Neuron (in vitro differentiated cells): Measurements from ENCODE around the gene KHDRBS2.
"Not testable (repeated sequence)": the region's sequence is repeated elsewhere in the genome, so short reads cannot be mapped to it uniquely, and the experiment has no call there.

Experiments
- H2AFZ ChIP-seq: one replicate; pipeline ENCODE4 v1.6.1; 2013; ENCODE audit warnings: low read depth, mild to moderate bottlenecking, inconsistent platforms, low read length, moderate library complexity
- H3K27me3 ChIP-seq: one replicate; pipeline ENCODE4 v1.6.1; 2013; ENCODE audit warnings: low read length; ENCODE audit not compliant: insufficient read depth
- H3K36me3 ChIP-seq: one replicate; pipeline ENCODE4 v1.6.1; 2013; ENCODE audit warnings: low read length; ENCODE audit not compliant: insufficient read depth
- H3K4me1 ChIP-seq: one replicate; pipeline ENCODE4 v1.6.1; 2013; ENCODE audit warnings: low read length; ENCODE audit not compliant: insufficient read depth
- H3K4me3 ChIP-seq: 2 replicates; pipeline ENCODE4 v1.5.1; 2013; ENCODE audit warnings: mild to moderate bottlenecking, low read length, moderate library complexity
- H3K9me3 ChIP-seq: one replicate; pipeline ENCODE4 v1.6.1; 2013; ENCODE audit warnings: low read length

The KHDRBS2 gene

DNA sequence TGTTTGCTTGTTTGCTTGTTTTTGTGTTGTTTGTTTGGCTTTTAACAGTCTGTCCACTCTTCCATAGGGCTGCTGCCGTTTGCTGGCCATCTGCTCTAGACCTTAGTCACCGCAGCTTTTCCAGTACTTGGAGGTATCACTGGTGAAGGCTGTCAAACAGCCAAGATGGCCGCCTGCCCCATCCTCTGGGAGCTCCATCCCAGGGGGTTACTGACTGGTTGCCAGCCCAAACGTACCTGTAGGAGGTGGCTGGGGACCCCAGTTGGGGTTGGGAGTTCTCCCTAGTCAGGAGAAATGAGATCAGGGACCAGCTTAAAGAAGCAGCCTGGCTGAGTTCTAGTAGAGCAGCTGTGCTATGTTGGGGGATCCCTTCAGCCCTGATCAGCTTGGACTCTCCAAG is 418.4 kb downstream of the KHDRBS2 start:
- no peak overlapping the region for H3K4me3 ChIP-seq
- H3K4me1 ChIP-seq, result no peaks in the 10 kb centered on the region
- no peaks in the 10 kb centered on the region for H3K36me3 ChIP-seq
- H3K9me3 ChIP-seq, result no peaks in the 10 kb centered on the region
- no peaks in the 10 kb centered on the region for H3K27me3 ChIP-seq
- H2AFZ ChIP-seq, result no peak overlapping the region

DNA sequence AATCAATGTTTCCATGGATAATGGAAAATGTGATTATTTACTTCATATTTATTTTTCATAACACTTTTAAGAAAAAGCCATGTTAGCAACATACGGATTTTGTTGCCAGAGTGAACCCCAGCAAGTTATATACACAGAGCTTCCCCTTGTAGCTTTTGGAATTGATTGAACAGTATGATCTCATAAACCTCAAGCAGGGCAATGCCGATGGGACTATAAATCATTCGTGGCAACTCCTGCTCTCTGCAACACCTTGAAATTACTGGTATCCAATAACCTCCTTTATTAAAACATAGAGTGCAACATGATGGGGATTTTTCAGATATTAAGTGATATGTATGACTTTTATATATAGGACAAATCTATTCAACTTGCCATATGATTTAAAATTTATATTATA is 428.5 kb downstream of the KHDRBS2 start:
- H3K4me3 ChIP-seq, result no peak overlapping the region
- H3K4me1 ChIP-seq, result no peaks in the 10 kb centered on the region
- no peaks in the 10 kb centered on the region for H3K9me3 ChIP-seq
- H2AFZ ChIP-seq, result no peak overlapping the region
- no peaks in the 10 kb centered on the region for H3K36me3 ChIP-seq
- H3K27me3 ChIP-seq, result no peaks in the 10 kb centered on the region

DNA sequence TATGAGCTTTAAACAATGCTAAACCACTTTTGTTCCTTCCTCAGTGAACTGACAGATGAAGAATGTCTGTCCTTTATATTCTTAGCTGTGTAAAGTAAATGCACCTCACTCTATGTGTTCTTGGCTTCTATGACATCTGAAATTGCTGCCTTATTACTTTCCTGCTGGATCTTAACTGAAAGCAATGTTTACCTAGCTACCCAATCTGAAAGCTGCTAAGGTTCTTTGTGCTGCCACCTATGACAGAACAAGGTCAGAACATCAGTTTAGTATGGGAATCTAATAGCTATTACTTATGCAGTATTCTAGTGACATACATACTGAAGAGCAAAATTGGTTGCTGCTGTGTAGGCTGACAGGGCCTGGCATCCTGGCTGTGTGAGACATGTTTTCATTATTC is 444.1 kb downstream of the KHDRBS2 start:
- H3K36me3 ChIP-seq, result no peaks in the 10 kb centered on the region
- H3K4me3 ChIP-seq, result no peak overlapping the region

DNA sequence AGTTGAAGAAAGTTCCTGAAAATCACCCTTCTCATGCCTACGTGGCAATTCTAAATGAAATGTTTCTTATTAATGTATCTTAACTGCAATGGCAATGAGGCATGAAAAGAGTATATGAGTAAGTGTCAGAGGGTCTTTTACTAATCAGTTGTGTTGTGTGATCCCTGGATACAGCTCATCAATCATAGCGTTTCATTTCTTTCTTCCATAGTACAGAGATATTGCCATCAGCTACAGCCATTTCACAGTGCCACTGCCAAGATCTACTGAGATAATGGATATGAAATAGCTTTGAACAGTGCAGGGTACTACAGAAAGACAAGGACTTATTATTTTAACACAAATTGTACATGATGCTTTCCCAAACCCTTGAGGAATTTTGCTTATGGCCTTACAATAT is 450.8 kb downstream of the KHDRBS2 start:
- no peaks in the 10 kb centered on the region for H3K9me3 ChIP-seq
- H3K4me1 ChIP-seq, result no peaks in the 10 kb centered on the region

More for the DNA sequence above, 444.1 kb downstream of the KHDRBS2 start:
- H3K9me3 ChIP-seq, result no peaks in the 10 kb centered on the region
- no peaks in the 10 kb centered on the region for H3K4me1 ChIP-seq
- no peak overlapping the region for H2AFZ ChIP-seq
- no peaks in the 10 kb centered on the region for H3K27me3 ChIP-seq

DNA sequence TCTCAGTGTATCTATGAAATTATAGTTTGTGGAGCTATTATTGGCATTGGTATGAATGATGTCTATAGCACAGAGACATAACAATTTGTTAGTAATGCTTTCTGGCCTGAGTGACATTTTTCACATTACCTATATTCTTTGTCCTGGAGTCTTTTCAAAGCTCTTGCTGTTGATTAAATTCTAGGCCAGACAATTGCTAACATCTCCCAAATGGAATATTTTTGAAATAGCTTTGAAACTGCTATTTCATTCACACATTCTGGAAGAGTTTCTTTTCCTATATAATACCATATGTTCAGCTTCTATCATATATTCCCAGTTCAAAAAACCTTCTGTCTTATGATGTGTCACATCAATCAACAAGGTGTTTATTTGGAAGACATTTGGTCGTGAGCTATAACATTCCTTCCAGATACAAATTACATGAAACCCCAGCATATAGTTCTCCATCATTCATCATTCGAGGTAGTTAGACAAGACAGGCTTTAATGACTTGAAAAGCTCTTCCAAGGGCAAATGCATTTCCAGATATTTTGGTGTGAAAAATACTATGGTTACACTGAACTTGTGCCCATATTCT is 452.8 kb downstream of the KHDRBS2 start:
- Histone ChIP-seq H3K36me3 (no peaks in the 10 kb centered on the region), H2AFZ (no peak overlapping the region), H3K27me3 (no peaks in the 10 kb centered on the region), H3K4me3 (no peak overlapping the region), H3K9me3 (no peaks in the 10 kb centered on the region), H3K4me1 (no peaks in the 10 kb centered on the region)

More for the DNA sequence above, 450.8 kb downstream of the KHDRBS2 start:
- no peak overlapping the region for H3K4me3 ChIP-seq
- H3K27me3 ChIP-seq, result no peaks in the 10 kb centered on the region
- H2AFZ ChIP-seq, result no peak overlapping the region
- no peaks in the 10 kb centered on the region for H3K36me3 ChIP-seq

DNA sequence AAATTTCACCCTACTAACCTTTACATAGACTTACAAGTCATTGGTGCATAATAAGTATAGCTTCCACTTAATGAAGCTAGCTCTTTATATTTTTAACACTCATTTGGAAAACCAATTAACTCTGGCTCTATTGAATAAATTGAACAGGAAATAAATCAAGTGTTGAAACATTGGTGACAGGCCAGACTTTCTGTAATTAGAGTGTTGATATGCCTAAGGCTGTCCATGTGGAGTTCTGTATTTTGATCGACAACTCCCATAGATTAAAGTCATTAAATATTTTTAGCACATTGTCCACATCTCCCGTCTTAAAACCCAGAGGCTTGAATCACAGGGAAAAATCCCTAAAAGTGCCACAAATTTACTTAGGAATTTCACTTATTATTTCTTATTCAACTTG is 468.3 kb downstream of the KHDRBS2 start:
- no peak overlapping the region for H3K4me3 ChIP-seq
- H3K27me3 ChIP-seq, result no peaks in the 10 kb centered on the region
- H3K36me3 ChIP-seq, result no peaks in the 10 kb centered on the region
- H2AFZ ChIP-seq, result no peak overlapping the region
- H3K4me1 ChIP-seq, result no peaks in the 10 kb centered on the region
- no peaks in the 10 kb centered on the region for H3K9me3 ChIP-seq

DNA sequence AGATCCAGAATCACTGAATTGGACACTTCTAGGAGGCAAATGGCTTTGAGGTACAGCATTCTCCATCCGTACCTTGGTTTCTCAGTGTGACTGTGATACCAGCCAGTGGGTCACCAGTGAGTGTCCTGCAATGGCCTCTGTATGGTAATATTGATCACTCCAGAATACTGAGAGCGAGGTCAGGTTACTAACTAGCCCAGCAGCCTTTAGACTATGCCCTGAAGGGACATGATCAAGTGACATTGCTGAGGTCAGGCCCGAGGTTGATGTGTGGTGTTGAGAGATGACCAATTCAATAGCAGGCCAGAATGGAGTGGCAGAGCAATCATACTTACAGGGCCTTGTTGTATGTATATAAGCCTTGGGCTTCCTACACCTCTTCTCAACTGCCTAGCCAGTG is 476.0 kb downstream of the KHDRBS2 start:
- H3K4me1 ChIP-seq, result no peaks in the 10 kb centered on the region
- H3K4me3 ChIP-seq, result no peak overlapping the region
- peaks cover 5% of the 10 kb centered on the region for H3K9me3 ChIP-seq
- H3K27me3 ChIP-seq, result no peaks in the 10 kb centered on the region
- H2AFZ ChIP-seq, result no peak overlapping the region
- no peaks in the 10 kb centered on the region for H3K36me3 ChIP-seq

DNA sequence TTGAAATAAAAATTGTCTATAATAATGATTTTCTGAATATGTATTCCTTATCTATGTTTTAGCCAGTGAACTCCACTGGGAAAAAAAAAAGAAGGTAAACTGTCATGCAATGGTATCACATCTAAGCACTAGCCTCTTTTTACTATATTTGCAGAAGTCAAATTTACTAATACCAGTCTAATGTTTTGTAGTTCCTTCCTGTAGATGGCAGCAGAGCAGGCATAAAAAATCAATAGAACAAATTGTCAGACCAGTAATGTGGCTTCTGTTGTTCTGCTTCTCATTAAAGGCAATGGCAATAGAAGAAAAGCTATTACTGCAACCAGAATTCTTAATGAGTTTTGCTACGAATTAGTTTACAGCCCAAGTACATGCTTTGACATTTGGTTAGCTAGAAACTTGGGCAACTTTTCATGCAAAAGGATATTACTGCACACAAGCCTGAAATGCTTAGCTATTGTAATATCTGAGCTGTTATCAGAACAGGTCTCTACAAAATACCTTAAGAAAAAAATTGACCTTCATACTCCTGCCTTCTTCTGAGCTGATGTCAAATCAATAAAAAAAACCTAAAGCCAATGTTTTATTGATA is 476.9 kb downstream of the KHDRBS2 start:
- no peak overlapping the region for H2AFZ ChIP-seq

DNA sequence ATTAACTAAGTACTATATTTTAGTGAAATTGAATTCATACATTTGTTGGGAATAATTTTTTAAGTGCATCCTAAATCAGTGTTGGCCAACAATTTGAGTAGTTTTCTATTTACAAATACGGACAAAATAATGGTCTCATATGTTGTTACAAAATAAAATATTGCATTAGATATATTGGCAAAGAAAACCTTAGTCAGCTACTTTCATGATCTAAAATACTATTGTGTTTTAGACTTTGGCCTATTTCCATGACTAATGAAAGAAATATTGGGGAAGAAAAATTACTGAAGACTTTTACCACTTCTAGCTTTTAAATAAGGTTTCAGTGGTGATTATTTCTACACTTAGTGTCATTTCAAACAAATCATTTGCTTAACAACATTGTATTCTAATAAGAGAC is 498.0 kb downstream of the KHDRBS2 start:
- H2AFZ ChIP-seq, result no peak overlapping the region
- no peak overlapping the region for H3K4me3 ChIP-seq
- no peaks in the 10 kb centered on the region for H3K4me1 ChIP-seq
- no peaks in the 10 kb centered on the region for H3K9me3 ChIP-seq
- H3K36me3 ChIP-seq, result no peaks in the 10 kb centered on the region
- no peaks in the 10 kb centered on the region for H3K27me3 ChIP-seq

More for the DNA sequence above, 476.9 kb downstream of the KHDRBS2 start:
- Histone ChIP-seq H3K36me3 (no peaks in the 10 kb centered on the region), H3K4me3 (no peak overlapping the region), H3K4me1 (no peaks in the 10 kb centered on the region), H3K9me3 (peaks cover 9% of the 10 kb centered on the region), H3K27me3 (no peaks in the 10 kb centered on the region)

DNA sequence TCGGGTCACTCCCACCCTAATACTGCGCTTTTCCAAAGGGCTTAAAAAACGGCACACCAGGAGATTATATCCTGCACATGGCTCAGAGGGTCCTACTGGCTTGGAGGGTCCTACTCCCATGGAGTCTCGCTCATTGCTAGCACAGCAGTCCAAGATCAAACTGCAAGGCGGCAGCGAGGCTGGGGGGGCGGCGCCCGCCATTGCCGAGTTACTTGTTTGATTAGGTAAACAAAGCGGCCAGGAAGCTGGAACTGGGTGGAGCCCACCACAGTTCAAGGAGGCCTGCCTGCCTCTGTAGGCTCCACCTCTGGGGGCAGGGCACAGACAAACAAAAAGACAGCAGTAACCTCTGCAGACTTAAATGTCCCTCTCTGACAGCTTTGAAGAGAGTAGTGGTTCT is 516.6 kb downstream of the KHDRBS2 start:
- H3K4me3 ChIP-seq, H2AFZ ChIP-seq, H3K27me3 ChIP-seq, H3K36me3 ChIP-seq, H3K9me3 ChIP-seq, H3K4me1 ChIP-seq: not testable (repeated sequence)

DNA sequence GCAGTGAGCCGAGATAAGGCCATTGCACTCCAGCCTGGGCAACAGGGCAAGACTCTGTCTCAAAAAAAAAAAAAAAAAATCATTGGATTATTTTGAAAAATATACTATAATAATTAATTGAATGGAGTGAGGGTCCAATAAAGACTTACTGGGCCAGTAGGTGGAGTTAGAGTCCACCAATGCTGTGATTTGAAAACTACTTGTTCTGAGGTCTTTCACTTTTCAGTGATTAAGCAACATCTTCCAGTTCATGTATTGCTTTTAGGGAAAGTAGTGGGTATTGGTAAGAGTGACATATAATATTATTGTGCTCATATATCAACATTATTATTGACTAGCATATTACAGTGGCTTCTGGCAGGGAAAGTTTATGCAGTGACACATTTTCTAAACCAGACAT is 530.3 kb downstream of the KHDRBS2 start:
- no peak overlapping the region for H2AFZ ChIP-seq
- H3K9me3 ChIP-seq, result no peaks in the 10 kb centered on the region
- no peaks in the 10 kb centered on the region for H3K27me3 ChIP-seq
- no peaks in the 10 kb centered on the region for H3K36me3 ChIP-seq
- H3K4me1 ChIP-seq, result peaks cover 4% of the 10 kb centered on the region
- H3K4me3 ChIP-seq, result no peak overlapping the region

DNA sequence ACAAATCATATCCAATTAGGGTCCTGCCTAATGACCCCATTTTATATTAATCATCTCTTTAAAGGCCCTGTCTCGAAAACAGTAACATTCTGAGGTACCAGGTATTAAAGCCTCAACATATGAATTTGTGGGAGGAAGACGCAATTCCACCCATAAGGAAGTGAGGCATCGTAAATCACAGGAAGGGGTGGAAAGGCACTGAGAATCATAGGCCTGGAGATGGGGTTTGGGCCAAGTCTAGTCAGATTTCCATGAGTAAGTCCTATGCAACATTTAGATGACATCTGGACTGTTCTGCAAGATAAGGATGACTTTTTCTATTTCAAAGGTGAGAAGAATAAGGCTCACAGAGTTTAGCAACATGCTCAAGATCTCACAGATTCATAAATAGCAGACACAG is 534.0 kb downstream of the KHDRBS2 start:
- Histone ChIP-seq H2AFZ (no peak overlapping the region), H3K4me3 (no peak overlapping the region), H3K27me3 (no peaks in the 10 kb centered on the region), H3K9me3 (no peaks in the 10 kb centered on the region), H3K36me3 (no peaks in the 10 kb centered on the region), H3K4me1 (peaks cover 4% of the 10 kb centered on the region)

DNA sequence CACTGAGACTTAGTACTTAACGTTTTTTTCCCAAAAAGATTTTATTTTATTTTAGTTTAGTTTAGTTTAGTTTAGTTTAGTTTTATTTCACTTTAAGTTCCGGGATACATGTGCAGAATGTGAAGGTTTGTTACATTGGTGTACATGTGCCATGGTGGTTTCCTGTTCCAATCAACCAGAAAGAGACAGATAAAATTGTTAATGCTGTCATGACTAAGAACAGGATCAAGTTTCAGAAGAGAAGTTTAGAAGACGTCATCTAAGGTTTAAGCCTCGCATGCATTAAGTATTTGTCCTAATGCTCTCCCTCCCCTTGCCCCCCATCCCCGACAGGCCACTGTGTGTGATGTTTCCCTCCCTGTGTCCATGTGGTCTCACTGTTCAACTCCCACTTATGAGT is 540.0 kb downstream of the KHDRBS2 start:
- Histone ChIP-seq H3K27me3 (no peaks in the 10 kb centered on the region), H3K36me3 (no peaks in the 10 kb centered on the region), H3K9me3 (no peaks in the 10 kb centered on the region), H3K4me1 (no peaks in the 10 kb centered on the region), H2AFZ (no peak overlapping the region), H3K4me3 (no peak overlapping the region)

DNA sequence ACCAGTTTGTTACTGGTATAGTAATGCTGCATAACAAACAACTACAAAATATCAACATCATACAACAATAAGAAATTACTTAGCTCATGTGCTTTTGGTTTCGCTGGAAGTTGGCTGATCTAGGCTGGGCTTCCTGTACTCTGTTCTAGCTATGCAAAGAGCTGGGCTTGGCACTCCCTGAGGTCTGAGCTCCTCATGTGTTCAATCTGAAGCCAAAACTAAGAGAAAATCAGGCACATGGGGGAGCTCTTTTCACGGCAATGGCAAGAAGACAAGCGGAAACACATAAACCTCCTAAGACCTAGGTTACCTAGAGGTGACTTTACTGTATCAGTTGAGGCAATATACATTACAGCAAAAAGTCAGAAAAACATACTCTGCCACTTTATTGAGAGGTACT is 574.2 kb downstream of the KHDRBS2 start:
- Histone ChIP-seq H2AFZ (no peak overlapping the region), H3K4me1 (no peaks in the 10 kb centered on the region), H3K27me3 (no peaks in the 10 kb centered on the region), H3K4me3 (no peak overlapping the region), H3K36me3 (no peaks in the 10 kb centered on the region), H3K9me3 (no peaks in the 10 kb centered on the region)
